Stimulated activated CD8-positive, alpha-beta memory T cell treated with anti-CD3 and anti-CD28 coated beads, Interleukin-15, amount 100 ng/mL, for 24 hours (primary cell): ENCODE results near the gene BMP3.
"Not testable (repeated sequence)": the region's sequence is repeated elsewhere in the genome, so short reads cannot be mapped to it uniquely, and the experiment has no call there.

Source experiments
- DNase-seq: peaks from one replicate; pipeline ENCODE4 v3.0.0-alpha.2; 2020; ENCODE audit warnings: low read depth

The BMP3 gene, protein sequence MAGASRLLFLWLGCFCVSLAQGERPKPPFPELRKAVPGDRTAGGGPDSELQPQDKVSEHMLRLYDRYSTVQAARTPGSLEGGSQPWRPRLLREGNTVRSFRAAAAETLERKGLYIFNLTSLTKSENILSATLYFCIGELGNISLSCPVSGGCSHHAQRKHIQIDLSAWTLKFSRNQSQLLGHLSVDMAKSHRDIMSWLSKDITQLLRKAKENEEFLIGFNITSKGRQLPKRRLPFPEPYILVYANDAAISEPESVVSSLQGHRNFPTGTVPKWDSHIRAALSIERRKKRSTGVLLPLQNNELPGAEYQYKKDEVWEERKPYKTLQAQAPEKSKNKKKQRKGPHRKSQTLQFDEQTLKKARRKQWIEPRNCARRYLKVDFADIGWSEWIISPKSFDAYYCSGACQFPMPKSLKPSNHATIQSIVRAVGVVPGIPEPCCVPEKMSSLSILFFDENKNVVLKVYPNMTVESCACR

DNA sequence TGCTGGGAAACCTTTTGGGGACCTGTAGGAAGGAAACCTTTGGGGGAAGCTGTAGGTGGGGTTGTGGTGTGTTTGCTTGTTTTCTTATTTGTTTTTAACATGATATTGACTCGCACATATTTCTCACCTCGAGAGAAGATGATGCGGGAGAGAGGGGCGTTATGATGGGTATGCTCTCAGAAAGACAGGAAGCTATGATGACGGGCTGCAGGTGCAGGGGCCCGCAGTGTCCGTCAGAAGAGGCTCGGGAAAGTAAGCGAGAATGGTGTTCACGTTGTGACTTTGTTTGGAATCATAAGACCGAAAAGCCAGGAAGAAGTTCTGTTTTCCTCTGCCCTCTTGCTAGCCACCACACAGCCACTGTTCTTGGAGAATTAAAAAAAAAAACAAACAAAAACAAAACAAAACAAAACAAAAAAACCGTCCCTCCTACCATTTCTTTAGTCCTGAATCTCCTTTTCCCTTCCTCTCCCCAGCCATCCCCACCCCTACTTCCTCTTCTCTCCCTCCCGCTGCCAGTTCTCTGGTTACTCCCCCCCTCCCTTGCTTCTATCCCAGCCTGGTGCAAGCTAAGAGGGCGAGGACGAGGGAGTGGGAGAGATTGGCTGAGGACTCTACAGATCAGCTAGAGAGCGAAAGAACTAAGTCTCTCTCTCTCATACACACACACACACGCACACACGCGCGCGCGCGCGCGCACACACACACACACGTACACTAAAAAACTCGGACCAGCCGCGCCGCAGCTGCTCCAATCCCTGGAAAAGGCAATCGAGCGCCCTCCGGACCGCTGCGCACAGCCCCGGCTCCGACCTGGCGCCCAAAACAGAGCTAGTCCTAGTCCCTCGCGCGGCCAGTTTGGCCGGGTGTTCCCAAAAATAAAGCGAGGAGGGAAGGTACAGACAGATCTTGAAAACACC lies at the start of gene BMP3:
BMP3 (plus strand) TSS at position 648 of the 920 bp plus-strand sequence. CDS start 577 bp downstream, outside the sequence.
- no peak for DNase-seq

DNA sequence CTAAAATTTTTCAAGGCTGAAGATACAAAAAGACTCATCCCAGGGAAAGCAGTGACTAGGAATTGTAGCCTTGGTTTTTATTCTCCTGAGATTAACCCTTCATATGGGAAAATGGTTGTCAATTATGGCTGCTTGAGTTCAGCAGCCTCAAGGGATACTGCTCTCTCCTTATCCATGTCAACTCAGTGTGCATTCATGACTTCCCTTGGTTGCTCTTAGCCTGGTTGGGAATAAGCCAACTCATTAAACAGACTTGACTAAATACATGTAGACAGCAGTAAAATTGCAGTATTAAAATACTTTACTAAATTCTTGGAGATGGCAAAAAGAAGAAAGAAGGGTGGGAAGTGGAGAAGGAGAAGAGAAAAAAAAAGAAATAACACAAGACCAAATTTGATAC lies 44.5 kb upstream of the BMP3 start:
- no peak for DNase-seq

DNA sequence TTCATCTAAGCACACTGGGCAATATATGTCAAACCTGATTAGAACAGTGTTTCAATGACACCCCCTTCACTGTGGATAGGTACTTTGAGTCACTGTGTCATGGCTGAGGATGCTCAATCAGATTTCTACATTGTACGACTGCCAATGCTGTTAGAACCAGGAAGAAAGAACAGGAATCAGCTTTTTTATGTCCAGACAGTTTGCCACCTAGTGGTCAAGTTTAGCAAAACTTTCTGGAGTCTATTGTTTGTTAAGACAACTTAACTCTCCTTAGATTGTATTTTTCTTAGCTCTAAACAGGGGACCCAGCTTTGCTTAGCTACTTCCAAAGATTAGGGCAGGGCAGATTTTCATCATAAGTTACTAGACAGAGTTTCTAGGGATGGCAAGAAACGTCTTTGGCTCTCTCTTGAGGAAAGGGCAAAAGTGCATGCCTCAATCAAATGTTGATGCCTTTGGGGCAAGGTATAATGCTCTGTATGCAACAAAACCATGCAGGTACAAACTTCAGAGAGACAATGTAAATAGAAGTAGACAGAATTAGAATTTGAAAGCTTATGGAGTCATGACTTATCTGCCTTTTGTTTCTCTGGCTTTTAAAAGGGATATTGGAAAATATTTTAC lies 40.5 kb upstream of the BMP3 start:
- no peak for DNase-seq

DNA sequence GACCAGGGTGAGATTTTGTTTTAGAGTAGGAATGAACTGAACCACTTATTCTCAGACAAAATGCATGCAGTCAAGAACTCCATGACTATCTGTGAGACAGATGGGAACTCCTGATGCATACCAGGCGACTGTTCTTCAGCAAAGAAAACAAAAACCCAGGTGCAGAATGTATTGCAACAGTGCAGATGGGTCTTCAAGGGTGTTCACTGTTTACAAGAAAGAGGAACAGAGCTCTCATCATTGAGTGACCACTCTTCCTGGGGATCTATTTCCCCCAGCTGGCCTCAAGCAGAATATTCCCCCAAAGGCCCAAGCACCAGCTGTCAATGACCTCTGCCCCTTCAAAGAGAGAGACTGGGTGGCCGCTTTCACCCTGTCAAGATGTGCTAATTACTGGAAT lies 39.7 kb upstream of the BMP3 start:
- no peak for DNase-seq

DNA sequence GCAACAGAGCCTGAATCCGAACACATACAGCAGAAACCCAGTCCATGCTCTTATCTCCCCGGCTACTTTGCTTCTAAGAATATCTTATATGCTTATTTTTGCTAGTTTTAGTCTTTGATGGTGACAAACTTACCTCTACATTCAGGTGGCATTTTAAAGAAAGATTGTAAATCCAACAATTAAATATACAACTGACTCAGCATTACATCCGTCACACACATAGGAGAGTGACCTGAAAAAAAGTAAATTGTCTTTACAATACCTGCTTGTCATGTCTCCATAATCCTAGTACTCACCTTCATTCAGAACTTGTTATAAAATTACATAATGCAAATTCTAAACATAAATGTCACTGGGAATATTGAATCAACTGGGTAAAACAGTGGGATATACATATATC lies 30.6 kb upstream of the BMP3 start:
- DNase-seq, result no peak

DNA sequence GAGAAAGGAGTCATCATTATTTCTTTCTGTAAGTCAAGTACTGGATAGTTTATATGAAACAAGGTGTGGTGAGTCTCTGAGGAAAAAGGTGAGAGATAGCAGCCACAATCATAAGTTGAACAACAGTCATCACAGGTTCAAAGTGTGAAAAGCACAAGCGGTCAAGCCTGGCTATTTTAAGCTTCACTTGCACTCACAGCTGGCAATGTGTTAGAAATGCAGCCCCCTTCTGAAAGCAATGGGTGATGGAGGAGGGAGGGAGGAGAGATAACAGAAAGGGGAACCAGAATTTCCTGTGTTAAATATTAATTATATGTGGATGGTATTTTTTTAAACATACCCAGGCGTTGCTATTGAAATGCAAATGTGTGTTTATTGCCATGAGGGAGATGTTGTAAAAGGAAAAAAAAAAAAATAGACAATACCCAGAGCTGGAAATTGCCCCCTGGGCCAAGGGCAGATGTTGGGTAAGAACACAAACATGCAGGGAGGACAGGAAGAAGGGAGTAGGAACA lies 26.9 kb upstream of the BMP3 start:
- no peak for DNase-seq

DNA sequence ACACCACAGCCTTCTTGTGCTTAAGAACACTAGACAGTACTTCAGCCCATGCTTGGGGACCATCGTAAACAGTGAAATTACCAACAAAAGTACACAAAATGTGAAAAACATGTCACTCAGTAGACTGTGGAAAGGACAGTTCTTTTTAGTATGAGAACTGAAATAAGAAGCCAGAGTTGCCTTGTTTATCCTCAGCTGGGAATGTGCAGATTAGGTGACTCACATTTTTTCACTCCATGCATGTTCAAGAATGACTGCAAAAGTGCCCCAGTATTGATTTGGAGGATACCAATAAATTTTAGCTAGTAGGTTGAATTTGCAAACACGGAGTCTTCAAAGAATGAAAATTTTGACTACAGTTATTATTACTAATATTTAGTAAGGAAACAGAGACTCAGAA lies 23.1 kb upstream of the BMP3 start:
- DNase-seq, result no peak

DNA sequence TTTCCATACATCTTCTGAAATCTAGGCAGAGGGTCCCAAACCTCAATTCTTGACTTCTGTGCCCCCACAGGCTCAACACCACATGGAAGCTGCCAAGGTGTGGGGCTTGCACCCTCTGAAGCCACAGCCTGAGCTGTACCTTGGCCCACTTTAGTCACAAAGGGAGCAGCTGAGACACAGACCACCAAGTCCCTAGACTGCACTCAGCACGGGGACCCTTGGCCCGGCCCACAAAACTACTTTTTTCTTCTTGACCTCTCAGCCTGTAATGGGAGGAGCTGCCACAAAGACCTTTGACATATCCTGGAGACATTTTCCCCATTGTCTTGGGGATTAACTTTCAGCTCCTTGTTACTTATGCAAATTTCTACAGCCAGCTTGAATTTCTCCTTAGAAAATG lies 13.9 kb upstream of the BMP3 start:
- not testable (repeated sequence) for DNase-seq

DNA sequence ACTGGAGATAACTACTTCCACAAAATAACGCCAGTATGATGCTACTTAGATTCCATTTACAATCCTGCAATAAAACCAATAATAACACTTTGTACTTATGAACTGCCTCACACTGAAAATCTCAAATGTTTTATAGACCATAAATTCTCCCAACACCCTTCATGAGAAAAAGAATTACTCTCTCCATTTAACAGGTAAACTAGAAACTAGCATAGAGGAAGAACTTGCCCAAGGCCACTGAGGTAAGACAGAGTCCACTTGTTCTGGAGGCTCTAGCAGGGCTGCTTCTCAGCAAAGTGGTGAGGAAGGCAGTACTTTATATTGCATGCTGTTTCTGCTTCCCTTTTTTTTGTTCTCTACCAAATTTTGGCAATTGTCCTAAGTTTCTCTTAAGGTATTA lies 11.5 kb upstream of the BMP3 start:
- DNase-seq, result no peak

DNA sequence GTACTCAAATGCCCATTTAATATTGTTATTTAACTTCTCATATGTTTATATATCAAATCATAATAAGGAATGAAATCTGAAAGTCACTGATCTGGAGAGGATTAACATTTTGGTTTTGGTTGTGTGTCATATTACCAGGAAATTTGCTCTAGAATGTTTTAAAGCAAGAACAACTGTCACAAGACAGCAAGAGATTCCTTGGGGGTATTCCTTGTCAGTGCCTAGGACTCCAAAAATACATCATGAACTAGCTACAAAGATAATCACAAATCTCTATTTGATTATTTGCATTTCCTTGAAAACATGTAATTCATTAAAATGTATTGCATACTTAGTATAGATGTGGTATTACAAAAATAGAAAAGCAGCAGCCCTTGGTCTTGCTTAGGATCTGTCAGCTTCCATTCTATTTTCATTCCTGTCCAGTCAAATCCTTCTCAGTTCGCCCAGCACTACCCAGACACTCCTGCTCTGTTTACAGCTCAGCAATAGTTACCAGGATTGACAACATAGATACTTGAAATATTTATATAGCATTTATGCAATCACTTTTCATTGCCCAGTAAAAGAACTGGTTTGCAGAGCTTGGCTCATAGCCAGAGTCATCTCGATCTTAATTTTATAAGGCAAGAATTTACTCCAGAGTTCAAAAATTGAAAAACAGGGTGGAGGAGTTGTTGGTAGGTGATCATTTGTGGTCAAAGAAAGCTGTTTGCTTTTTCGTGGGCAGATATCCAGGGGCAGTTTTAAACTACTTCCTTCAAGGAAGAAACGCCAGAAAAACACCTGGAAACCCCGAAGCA lies 9.2 kb upstream of the BMP3 start:
- no peak for DNase-seq

DNA sequence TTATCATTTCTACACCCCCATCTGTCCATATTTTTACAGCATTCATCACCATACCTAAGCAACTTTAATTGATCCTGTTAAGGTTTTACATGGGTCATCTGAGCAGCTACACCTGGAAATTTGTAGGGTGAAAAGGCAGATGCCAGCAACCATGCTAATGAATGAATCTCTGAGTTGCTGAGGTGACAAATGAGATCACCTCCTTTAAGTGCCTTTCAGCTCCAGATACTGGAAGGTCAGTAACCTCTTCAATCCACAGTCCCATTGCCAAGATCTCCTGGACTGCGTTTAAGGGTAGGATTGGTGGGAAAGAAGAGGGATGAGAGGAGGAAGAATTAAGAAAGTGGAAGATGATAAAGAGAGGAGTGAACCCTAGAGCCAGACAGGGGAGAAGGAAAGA lies 8.5 kb upstream of the BMP3 start:
- DNase-seq, result no peak

DNA sequence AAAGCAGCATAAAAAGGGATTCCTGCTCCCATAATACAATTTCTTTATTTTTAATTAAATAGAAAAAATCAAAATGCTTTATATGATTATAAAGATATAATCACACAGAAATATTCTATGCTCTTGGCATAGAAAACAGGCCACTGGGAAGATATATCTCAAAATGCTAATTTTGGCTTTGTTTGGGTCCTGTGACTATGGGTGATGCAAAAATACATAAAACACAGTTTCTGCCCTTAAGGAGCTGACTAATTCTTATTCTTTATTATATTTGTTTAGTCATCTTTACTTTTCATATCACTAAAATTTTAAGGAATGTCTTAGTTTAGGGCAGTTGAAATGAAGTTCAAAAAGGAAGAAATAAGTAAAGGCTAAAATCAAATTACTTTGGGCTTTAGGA lies 7.0 kb upstream of the BMP3 start:
- no peak for DNase-seq

DNA sequence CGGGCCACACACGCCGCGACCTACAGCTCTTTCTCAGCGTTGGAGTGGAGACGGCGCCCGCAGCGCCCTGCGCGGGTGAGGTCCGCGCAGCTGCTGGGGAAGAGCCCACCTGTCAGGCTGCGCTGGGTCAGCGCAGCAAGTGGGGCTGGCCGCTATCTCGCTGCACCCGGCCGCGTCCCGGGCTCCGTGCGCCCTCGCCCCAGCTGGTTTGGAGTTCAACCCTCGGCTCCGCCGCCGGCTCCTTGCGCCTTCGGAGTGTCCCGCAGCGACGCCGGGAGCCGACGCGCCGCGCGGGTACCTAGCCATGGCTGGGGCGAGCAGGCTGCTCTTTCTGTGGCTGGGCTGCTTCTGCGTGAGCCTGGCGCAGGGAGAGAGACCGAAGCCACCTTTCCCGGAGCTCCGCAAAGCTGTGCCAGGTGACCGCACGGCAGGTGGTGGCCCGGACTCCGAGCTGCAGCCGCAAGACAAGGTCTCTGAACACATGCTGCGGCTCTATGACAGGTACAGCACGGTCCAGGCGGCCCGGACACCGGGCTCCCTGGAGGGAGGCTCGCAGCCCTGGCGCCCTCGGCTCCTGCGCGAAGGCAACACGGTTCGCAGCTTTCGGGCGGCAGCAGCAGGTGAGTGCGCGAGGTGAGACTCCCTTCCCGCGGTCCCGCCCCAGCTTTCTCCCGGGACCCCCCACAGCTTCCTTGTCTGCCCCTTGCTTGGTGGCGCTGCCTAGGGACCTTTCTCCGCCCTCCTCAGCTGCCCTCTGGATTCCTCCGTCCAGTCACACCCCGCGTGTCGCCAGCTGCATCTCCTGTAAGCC lies 678 bp downstream of the BMP3 start:
- no peak for DNase-seq

DNA sequence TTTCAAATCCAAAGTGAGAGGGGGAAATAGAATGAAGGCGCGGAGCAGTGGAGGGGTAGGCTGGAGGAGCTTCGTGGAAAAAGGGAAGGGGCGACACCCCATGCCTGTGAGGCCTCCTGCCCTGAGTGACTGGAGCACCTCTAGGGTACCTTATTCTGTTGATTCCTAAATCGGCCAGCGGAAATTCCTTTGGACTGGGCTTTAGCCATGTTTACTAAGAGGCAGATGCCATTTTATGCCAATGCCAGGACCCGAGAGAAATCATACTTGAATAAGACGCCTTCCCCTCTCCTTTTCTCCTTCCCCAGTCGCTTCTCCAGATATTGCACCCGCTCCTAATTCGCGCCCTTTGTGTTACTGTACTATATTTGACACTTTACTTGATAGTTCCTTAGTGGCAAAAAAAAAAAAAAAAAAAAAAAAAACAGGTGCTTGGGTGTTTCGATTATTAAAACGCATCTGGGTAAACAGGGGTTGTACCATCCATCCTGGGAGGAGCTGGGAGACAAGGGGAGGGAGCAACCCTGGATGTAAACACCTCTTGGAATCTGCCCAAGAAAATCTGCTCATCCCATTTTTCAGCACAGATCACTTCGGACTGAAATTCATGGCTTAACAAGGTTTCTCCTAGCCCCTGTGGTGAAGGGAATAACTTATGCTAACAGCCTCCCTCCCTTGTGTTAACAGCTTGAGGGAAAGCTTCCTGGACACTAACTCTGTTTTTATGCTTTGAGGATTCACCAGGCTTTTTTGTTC lies 1.5 kb downstream of the BMP3 start:
- no peak for DNase-seq

DNA sequence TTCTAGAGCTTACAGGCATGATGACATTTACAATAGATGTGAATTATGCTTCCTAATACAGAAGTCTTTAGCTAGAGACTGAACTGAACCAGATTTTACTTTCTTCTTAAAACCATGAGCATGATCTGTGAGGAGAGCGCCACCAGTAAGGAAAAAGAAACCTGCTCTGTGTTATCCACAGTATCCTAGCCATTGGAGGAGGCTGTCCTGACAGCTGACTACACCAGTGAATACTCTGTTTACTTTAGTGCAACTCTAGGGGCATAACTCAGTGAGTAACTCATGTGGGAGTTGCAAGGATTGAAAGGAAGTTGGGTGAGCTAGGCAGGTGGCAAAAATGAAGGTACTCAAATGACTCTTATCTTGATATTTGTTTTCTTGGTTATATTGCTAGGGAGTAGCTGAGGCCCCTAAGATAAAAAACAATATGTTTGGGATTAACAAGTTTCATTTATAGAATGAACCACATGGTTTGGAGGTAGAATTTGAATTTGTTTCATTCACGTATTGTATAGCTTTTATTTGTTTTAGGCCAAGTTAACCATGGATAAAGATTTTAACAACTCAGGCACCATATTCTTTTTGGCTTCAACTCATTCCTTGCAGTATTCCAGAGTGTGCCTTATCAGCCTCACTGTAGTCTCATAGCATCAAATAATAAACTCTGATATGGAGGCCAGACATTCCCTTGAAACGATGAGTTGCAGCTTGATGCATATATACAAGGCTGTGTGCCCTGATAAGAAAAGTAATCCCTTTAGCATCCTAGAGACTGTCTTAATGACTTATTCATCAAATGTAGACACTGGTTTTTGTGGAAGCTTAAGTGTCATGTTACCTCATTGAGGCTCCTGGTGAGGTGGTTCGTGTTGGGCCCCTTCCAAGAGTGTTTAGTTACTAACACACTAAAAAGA lies 2.5 kb downstream of the BMP3 start:
- DNase-seq, result no peak

DNA sequence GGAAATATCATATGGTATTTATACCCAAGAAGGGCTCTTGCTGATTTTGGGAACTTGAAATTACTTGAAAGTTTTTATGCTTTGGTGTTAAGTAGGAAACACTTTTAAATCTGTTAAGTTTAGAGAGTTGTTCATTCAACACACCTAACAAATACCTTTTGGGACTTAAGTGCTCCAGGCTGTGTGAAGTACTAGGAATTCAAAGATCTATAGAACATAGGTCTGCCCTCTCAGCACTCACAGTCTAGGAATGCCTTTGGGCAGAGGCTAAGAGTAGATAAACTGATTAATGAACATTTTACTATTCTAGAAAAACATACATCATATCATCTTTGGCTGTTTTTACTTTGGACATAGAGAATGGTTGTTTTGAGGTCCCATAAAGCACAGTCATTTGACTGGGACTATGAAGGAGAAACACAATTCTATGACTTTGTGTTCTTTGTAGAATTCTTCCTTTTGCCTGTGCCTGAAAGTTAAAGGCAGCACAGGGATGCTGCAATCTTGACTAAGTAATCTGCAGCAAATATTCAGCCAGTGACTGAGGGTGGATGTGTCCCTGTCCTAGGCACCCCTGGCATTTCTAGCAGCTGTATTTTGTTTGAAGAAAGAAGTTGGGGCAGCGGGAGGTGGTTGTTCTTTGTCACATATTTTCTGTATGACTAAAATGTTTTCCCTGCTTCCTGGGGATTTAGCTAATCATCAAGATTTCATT lies 8.3 kb downstream of the BMP3 start:
- no peak for DNase-seq

DNA sequence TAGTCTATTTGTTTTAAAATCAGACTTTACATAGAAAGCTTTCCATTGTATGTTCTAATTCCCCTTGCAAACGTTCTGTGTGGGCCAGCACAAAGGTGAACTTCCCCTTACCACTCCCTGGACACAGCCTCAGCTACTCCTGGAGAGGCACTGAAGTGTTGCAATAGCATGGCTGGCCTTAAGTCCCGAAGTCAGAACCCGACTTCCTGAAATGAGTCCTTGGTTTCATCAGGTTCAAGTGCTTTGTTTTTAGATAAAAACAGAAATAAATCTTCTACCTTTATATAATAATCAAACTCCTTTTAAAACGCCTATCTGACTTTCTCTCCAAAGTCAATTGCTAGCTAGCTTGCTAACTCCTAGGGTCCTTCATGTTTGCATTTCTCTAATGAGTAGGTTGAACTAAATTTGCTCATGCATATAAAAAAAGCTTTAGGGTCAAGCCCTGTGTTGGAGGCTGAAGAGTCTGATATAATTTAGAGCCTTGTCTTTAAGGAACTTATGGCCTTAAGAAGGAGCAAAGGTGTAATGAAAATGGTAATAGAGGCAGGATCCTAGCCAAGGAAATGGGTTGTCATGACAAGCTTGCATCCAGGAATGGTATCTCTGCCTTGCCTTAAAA lies 9.0 kb downstream of the BMP3 start:
- DNase-seq, result no peak
